Natural killer cell (primary cell): ENCODE data around the gene DHRS4. TPM values are rescaled to one million over a fixed set of nuclear protein-coding genes. Genes with fewer than 3 reads are reported as not detected.

Experiments
- ATAC-seq, 3 donors: fragments of 150-1000 bp in 2 of 3; fragments of 200-7000 bp in 1 of 3; cut with Tn5 transposase; 1 replicate in 1 of 3; 2 replicates in 2 of 3; pipeline ENCODE4 v1.10.0; 2021; ENCODE audit warnings: mild to moderate bottlenecking in 2 of 3, moderate library complexity in 2 of 3
- DNase-seq, 2 donors: peaks; one replicate each; pipeline versions ENCODE4 v3.0.0 to v3.0.0-alpha.2; 2013 to 2021; ENCODE audit warnings: mixed read lengths in 1 of 2
- H3K27ac ChIP-seq: one replicate; pipeline ENCODE4 v1.5.1; 2013; ENCODE audit warnings: mild to moderate bottlenecking, low read length
- H3K27me3 ChIP-seq: one replicate; pipeline ENCODE4 v1.6.1; 2013; ENCODE audit warnings: low read length; ENCODE audit not compliant: control insufficient read depth, insufficient read depth
- H3K36me3 ChIP-seq: one replicate; pipeline ENCODE4 v1.6.1; 2013; ENCODE audit warnings: low read length; ENCODE audit not compliant: control insufficient read depth, insufficient read depth
- H3K4me1 ChIP-seq: one replicate; pipeline ENCODE4 v1.6.1; 2013; ENCODE audit warnings: low read length; ENCODE audit not compliant: control insufficient read depth, insufficient read depth
- H3K4me3 ChIP-seq: one replicate; pipeline ENCODE4 v1.5.1; 2013; ENCODE audit warnings: low read length
- H3K9me3 ChIP-seq: one replicate; pipeline ENCODE4 v1.6.1; 2013; ENCODE audit warnings: low read length; ENCODE audit not compliant: control insufficient read depth, insufficient read depth
- H3K27ac Mint-ChIP-seq, 2 donors: one replicate each; pipeline ENCODE4 v1.8.0; 2022; ENCODE audit warnings: mild to moderate bottlenecking in 2 of 2, mixed read lengths in 2 of 2, moderate library complexity in 1 of 2
- H3K27me3 Mint-ChIP-seq, 2 donors: one replicate each; pipeline ENCODE4 v1.8.0; 2022; ENCODE audit warnings: low read depth in 2 of 2, mixed read lengths in 2 of 2
- H3K36me3 Mint-ChIP-seq: one replicate; pipeline ENCODE4 v1.8.0; 2022; ENCODE audit warnings: mixed read lengths
- H3K4me1 Mint-ChIP-seq, 2 donors: one replicate each; pipeline ENCODE4 v1.8.0; 2022; ENCODE audit warnings: mixed read lengths in 2 of 2
- H3K4me3 Mint-ChIP-seq: one replicate; pipeline ENCODE4 v1.8.0; 2022; ENCODE audit warnings: mild to moderate bottlenecking, moderate library complexity, mixed read lengths
- H3K9me3 Mint-ChIP-seq, 2 donors: one replicate each; pipeline ENCODE4 v1.8.0; 2022; ENCODE audit warnings: mixed read lengths in 2 of 2
- WGBS: methylation state at CpG from one replicate; pipeline ENCODE4 v1.1.7; 2013; ENCODE audit warnings: missing lambda C conversion rate; ENCODE audit not compliant: insufficient coverage; 5-methylcytosine and 5-hydroxymethylcytosine counted together
- intact Hi-C: fragments of 100-400 bp; cut with micrococcal nuclease; formaldehyde crosslinking; loops from one replicate; pipeline ENCODE4 v1.14.2; 2022
- total RNA-seq, 4 donors: library from RNA; stranded (reverse); fragments of 120-200 nt in 1 of 4; gene quantifications; one replicate each; pipeline versions ENCODE4 v1.2.3 to v1.2.4, GENCODE V29; 2013 to 2022
- TF ChIP-seq, protein P1 (sequence below): fragments of 200-600 bp; IDR thresholded peaks from one replicate; pipeline ENCODE4 v1.8.0; 2022; ENCODE audit warnings: antibody characterized with exemption

Gene DHRS4
- total RNA-seq, 3 donors from 2014 or later (not counting 1 experiment from before 2014, with no cell fraction given) = 7.5 to 10.1 (median 9.9) TPM

GRCh38 chr14:23915559-23915958 is 38.0 kb upstream of the DHRS4 start:
- Histone ChIP-seq H3K4me3 (no peak overlapping the region), H3K36me3 (no peaks in the 10 kb centered on the region), H3K4me1 (no peaks in the 10 kb centered on the region), H3K27me3 (no peaks in the 10 kb centered on the region), H3K27ac (no peak overlapping the region), H3K9me3 (peaks cover 6% of the 10 kb centered on the region)
- no peaks in the 10 kb centered on the region for H3K36me3 Mint-ChIP-seq
- no peak overlapping the region for H3K27ac Mint-ChIP-seq
- H3K4me1 Mint-ChIP-seq = no peaks in the 10 kb centered on the region
- TF ChIP-seq, protein P1, sequence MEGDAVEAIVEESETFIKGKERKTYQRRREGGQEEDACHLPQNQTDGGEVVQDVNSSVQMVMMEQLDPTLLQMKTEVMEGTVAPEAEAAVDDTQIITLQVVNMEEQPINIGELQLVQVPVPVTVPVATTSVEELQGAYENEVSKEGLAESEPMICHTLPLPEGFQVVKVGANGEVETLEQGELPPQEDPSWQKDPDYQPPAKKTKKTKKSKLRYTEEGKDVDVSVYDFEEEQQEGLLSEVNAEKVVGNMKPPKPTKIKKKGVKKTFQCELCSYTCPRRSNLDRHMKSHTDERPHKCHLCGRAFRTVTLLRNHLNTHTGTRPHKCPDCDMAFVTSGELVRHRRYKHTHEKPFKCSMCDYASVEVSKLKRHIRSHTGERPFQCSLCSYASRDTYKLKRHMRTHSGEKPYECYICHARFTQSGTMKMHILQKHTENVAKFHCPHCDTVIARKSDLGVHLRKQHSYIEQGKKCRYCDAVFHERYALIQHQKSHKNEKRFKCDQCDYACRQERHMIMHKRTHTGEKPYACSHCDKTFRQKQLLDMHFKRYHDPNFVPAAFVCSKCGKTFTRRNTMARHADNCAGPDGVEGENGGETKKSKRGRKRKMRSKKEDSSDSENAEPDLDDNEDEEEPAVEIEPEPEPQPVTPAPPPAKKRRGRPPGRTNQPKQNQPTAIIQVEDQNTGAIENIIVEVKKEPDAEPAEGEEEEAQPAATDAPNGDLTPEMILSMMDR = no peak
- intact Hi-C loops = no loop called here
- DNase-seq = no peak
- no peaks in the 10 kb centered on the region for H3K9me3 Mint-ChIP-seq
- 86% methylated on average over 4 of the region's 4 CpGs for WGBS
- H3K4me3 Mint-ChIP-seq = no peak overlapping the region
- H3K27me3 Mint-ChIP-seq = peaks cover 5 to 7% of the 10 kb centered on the region in 2 donors
- no peak for ATAC-seq

GRCh38 chr14:23916004-23916403 is 37.6 kb upstream of the DHRS4 start:
- TF ChIP-seq, protein P1 = no peak
- 50% methylated on average over 2 of the region's 3 CpGs for WGBS
- no peak overlapping the region for H3K4me3 Mint-ChIP-seq
- intact Hi-C loops = no loop called here
- Histone ChIP-seq H3K9me3 (peaks cover 6% of the 10 kb centered on the region), H3K27me3 (no peaks in the 10 kb centered on the region), H3K4me3 (no peak overlapping the region), H3K4me1 (no peaks in the 10 kb centered on the region), H3K27ac (no peak overlapping the region), H3K36me3 (no peaks in the 10 kb centered on the region)
- no peak overlapping the region for H3K27ac Mint-ChIP-seq
- no peaks in the 10 kb centered on the region for H3K36me3 Mint-ChIP-seq
- H3K9me3 Mint-ChIP-seq = no peaks in the 10 kb centered on the region
- DNase-seq (no peak), ATAC-seq (no peak)
- H3K4me1 Mint-ChIP-seq = no peaks in the 10 kb centered on the region
- H3K27me3 Mint-ChIP-seq = peaks cover 5 to 7% of the 10 kb centered on the region in 2 donors

- TF ChIP-seq, protein P1 = no peak
- H3K4me3 Mint-ChIP-seq = no peak overlapping the region
- intact Hi-C loops = no loop called here
- peaks cover 5 to 7% of the 10 kb centered on the region in 2 donors for H3K27me3 Mint-ChIP-seq
- Histone ChIP-seq H3K9me3 (peaks cover 6% of the 10 kb centered on the region), H3K36me3 (no peaks in the 10 kb centered on the region), H3K4me3 (no peak overlapping the region), H3K27ac (no peak overlapping the region), H3K27me3 (no peaks in the 10 kb centered on the region), H3K4me1 (no peaks in the 10 kb centered on the region)
- 92% methylated on average over 5 of the region's 5 CpGs for WGBS
- no peak for ATAC-seq
- no peaks in the 10 kb centered on the region for H3K9me3 Mint-ChIP-seq
- DNase-seq = no peak
- no peak overlapping the region for H3K27ac Mint-ChIP-seq
- no peaks in the 10 kb centered on the region for H3K36me3 Mint-ChIP-seq
- no peaks in the 10 kb centered on the region for H3K4me1 Mint-ChIP-seq
Observed at GRCh38 chr14:23916446-23916845, 37.1 kb upstream of the DHRS4 start.

GRCh38 chr14:23922545-23922944 is 31.0 kb upstream of the DHRS4 start:
- no peaks in the 10 kb centered on the region for H3K36me3 Mint-ChIP-seq
- Histone ChIP-seq H3K4me1 (no peaks in the 10 kb centered on the region), H3K9me3 (peaks cover 5% of the 10 kb centered on the region), H3K4me3 (no peak overlapping the region), H3K27me3 (no peaks in the 10 kb centered on the region), H3K36me3 (no peaks in the 10 kb centered on the region), H3K27ac (no peak overlapping the region)
- DNase-seq (no peak), ATAC-seq (no peak)
- TF ChIP-seq, protein P1 = no peak
- H3K27me3 Mint-ChIP-seq = peaks cover 7 to 16% of the 10 kb centered on the region in 2 donors
- no CpG with 5 or more reads among the region's 1 CpG for WGBS
- H3K4me1 Mint-ChIP-seq = no peaks in the 10 kb centered on the region
- H3K27ac Mint-ChIP-seq = no peak overlapping the region
- intact Hi-C loops = no loop called here
- no peaks in the 10 kb centered on the region for H3K9me3 Mint-ChIP-seq
- no peak overlapping the region for H3K4me3 Mint-ChIP-seq
